GM21367 (cell line): ENCODE measurements around the gene RAPGEFL1.
A peak's percentile ranks its signal among the peaks of the same experiment; 100 is the strongest.
"Not testable (repeated sequence)": the region's sequence is repeated elsewhere in the genome, so short reads cannot be mapped to it uniquely, and the experiment has no call there.

ENCODE experiments used
- ATAC-seq: cut with Tn5 transposase; IDR thresholded peaks from one replicate; pipeline ENCODE4 v1.9.1; 2021; ENCODE audit not compliant: unreplicated experiment

RAPGEFL1 gene

DNA sequence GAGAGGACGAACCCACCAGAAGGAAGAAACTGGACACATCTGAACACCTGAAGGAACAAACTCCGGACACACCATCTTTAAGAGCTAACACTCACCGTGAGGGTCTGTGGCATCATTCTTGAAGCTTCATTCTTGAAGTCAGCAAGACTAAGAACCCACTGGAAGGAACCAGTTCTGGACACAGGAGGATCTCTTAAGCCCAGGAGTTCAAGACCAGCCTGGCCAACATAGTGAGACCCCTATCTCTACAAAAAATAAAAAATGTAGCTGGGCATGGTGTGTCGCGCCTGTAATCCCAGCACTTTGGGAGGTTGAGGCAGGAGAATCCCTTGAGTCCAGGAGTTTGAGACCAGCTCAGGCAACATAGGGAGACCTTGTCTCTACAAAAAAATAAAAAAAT lies 21.3 kb downstream of the RAPGEFL1 start:
- no peak for ATAC-seq

GRCh38 chr17:40203131-40203530 lies 25.9 kb downstream of the RAPGEFL1 start:
- ATAC-seq: no peak

DNA sequence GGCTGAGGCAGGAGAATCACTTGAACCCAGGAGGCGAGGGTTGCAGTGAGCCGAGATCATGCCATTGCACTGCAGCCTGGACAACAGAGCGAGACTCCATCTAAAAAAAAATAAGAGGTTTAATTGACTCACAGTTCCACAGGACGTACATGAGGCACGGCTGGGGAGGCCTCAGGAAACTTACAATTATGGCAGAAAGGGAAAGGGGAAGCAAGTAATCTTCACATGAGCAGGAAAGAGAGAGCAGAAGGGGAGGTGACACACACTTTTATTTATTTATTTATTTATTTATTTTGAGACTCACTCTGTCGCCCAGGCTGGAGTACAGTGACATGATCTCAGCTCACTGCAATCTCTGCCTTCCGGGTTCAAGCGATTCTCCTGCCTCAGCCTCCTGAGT lies 28.9 kb downstream of the RAPGEFL1 start:
- not testable (repeated sequence) for ATAC-seq

DNA sequence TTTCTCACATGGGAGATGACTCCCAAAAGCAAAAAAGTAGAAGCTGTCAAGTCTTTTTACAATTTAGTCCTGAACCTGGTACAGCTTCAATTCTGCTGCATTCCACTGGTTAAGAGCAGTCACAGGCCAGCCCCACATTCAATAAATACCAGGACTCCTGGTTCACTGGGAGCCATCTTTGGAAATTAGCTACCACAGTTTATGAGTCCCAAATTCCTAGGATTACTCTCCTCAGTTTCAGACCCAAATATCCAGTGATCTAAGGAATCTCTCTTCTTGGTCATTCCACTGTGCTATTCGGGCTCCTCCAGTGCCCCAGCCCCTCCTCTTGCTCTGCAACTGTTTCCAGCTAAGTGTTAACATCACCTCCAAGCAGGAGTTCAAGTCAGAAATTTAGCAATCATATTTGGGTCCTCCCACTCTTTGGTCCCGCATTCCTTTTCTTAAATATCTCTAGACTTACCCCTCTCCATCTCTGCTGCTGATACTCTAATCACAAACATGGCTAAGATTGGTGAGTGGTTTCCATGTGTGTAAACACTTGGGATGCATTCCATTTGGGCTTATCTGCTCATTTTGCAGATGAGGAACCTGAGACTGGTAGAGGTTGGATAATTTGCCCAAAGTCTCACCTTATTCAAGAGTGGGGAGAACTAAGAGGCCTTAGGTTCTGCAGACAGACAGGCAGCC lies 32.3 kb downstream of the RAPGEFL1 start:
- ATAC-seq: no peak

- ATAC-seq: not testable (repeated sequence)
Measured at GRCh38 chr17:40213914-40214313, 36.6 kb downstream of the RAPGEFL1 start.

- no peak for ATAC-seq
Measured at GRCh38 chr17:40218006-40218739, 40.9 kb downstream of the RAPGEFL1 start.

- ATAC-seq: peak; percentile 82
Measured at GRCh38 chr17:40218740-40219593, 41.7 kb downstream of the RAPGEFL1 start, which contains the start of gene WIPF2. TSS of gene WIPF2 (plus strand) at chr17:40219304. CDS start at chr17:40256460, 37,156 bp downstream.

- no peak for ATAC-seq
Measured at GRCh38 chr17:40219594-40220338, 42.5 kb downstream of the RAPGEFL1 start.

DNA sequence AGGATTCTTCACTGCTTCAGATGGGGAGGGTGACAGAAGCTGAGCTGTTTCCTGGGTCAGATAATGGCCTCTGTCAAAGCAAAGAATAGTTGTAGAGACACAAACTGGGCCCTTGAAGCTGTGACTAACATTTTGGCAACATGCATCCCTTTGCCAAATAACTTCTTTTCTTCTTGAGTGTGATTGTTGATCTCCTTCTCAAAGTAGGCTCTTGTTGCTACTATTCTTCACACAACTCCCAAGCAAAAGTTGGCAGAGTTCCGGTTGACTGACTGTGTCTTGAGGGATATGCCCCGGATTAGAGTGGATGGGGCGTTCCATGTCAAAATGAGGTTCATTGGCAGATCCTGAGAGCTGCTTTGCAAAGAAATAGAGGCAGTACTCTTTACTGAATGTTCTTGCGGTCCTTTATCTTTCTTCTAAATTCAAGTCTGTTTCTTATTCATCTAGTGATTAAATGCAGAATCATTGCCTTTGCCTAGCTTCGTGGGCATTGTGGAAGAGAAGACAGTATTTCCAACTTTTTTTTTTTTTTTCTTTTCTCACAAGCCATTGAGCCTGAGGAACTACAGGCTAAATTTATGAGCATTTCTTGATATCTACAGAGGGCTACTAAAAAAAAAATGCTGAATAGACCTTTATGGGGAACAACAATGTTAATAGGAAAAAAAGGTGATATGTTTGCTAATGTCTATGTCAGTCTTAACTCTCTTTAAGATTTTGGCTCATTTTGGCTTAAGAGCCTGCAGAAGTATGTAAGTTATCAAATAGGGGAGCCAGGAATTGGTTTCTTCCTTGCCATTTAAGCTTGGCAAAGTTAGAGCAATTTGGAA lies 47.7 kb downstream of the RAPGEFL1 start:
- ATAC-seq: no peak

- not testable (repeated sequence) for ATAC-seq
Measured at GRCh38 chr17:40229146-40229545, 51.9 kb downstream of the RAPGEFL1 start.

DNA sequence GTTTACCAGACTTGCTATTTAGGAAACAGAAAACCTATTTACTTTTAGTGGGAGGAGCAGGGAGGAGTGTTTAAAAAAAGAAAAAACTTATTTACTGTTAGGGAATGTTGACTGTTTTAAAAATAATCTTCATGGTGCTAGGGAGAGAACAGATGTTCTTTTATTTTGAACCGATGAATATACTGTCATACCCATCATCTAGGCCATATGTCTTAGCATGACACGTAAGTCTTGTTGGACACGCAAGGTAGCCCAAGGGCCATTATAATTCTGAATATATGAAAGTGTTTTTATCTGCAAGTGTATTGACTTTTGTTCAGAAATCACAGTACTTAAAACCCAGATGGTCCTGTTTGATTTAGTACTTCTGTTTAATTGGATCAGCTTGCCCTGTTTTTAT lies 53.4 kb downstream of the RAPGEFL1 start:
- ATAC-seq: no peak

DNA sequence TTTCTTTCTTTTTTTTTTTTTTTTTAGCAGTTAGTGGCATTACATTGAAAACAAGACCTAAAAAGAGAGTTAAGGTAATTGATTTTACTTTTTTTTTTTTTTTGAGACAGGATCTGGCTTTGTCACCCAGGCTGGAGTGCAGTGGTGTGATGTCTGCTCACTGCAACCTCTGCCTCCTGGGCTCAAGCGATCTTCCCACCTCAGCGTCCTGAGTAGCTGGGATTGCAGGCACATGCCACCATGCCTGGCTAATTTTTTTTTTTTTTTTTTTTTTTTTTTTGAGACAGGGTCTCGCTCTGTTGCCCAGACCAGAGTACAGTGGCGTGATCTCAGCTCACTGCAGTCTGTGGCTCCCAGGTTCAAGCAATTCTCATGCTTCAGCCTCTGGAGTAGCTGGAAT lies 54.7 kb downstream of the RAPGEFL1 start:
- not testable (repeated sequence) for ATAC-seq

DNA sequence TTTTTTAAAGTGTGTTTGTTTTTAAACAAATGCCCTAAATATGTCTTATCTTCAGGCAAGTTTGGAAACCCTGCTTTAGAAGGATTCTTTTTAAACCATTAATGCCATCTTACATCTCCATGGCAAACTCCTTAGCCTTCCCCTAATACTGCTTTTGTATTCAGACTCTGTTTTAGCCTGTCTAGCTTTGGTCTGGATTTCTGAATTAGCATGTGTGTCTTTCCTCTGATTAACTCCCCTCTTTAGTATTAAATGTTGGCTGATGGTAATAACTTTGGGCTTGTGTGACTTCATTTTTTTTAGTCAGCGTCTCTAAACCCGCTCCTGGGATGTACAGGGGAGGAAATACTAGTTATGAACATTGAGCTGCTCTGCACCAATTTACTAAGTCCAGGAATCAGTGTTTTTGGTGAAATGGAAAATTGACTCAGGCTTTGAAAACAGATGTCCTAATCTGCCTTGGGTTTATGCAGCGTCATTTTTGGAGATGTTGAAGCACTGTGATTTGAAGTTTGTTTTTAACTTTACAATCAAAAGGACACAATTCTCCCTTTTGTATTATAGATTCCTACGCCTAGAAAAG lies 64.1 kb downstream of the RAPGEFL1 start:
- no peak for ATAC-seq

GRCh38 chr17:40242774-40243173 lies 65.5 kb downstream of the RAPGEFL1 start:
- no peak for ATAC-seq

DNA sequence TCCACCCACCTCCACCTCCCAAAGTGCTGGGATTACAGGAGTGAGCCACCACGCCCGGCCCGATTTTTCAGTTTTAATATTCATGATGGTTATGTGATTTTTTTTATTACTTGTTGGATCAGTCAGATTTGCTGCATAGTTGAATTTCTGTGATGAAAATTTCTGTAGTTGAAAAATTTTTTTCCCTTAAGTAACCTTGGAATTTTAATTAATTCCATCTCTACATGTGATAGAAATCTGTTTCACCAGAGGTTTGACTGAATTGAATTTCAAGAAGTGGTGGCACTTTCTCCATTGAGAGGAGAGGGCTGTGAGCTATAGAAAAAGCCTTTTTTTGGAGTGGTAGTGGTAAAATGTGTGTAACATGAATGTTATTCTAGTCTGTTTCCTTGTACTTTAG lies 66.5 kb downstream of the RAPGEFL1 start:
- ATAC-seq: no peak

DNA sequence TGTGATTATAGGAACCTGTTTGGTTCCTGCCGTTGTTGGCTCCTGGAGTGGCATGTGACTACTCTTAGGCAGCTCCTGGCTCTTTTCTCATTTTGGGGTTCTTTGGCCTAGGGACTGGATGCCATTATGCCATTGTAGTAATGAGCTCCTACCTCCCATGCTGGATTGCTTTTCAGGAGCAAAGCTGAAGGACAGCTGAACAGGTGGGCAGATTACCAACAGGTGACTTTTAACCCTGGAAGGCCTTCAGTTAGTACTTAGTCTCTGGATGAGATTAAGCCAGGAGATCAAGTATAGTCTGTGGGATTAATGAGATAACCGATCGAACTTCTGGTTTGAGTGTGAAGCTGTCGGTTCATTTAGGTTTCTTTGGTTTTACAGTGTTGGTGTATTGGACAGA lies 67.0 kb downstream of the RAPGEFL1 start:
- ATAC-seq: no peak
